ENCODE results near the gene IGDCC3.

DNA sequence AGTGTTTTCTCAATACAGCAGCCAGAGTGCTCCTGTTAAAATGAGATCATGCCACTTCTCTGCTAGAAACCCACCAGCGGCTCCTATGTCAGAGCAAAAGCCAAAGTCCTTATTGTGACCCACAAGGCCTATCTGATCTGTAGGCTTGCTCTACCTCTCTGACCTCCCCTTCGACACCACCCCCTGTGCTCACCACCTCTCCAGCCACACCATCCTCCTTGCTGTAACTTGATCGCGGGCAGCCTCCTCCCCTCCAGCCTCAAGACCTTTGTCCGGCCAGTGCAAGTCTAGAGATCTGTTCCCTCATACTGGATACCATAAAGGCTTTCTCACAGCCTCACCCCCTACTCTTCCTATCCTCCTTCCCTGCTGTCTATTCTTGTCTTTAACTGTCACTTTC is 46.9 kb upstream of the IGDCC3 start:
- TF ChIP-seq, protein P1, sequence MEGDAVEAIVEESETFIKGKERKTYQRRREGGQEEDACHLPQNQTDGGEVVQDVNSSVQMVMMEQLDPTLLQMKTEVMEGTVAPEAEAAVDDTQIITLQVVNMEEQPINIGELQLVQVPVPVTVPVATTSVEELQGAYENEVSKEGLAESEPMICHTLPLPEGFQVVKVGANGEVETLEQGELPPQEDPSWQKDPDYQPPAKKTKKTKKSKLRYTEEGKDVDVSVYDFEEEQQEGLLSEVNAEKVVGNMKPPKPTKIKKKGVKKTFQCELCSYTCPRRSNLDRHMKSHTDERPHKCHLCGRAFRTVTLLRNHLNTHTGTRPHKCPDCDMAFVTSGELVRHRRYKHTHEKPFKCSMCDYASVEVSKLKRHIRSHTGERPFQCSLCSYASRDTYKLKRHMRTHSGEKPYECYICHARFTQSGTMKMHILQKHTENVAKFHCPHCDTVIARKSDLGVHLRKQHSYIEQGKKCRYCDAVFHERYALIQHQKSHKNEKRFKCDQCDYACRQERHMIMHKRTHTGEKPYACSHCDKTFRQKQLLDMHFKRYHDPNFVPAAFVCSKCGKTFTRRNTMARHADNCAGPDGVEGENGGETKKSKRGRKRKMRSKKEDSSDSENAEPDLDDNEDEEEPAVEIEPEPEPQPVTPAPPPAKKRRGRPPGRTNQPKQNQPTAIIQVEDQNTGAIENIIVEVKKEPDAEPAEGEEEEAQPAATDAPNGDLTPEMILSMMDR (IDR thresholded peaks at IDR 0.05; ENCODE audit: insufficient read depth, low read length, poor library complexity, severe bottlenecking) = no peak
- no peak for TF ChIP-seq EZH2phosphoT487 (conservative IDR thresholded peaks at IDR 0.05; ENCODE audit: low read length)
